HepG2 (cell line): Measurements from ENCODE around the gene ANKRD44. TPM values are rescaled to one million over a fixed set of nuclear protein-coding genes. Genes with fewer than 3 reads are reported as not detected.

Experiments
- ATAD3A ChIP-seq: sonication (generic); formaldehyde crosslinking; IDR thresholded peaks from 2 replicates; pipeline ENCODE4 v1.4.0; 2020; ENCODE audit warnings: missing genetic modification reagents
- ATF6 ChIP-seq: sonication (generic); formaldehyde crosslinking; conservative IDR thresholded peaks from 2 replicates; pipeline ENCODE4 v1.4.0; 2020; ENCODE audit warnings: missing genetic modification reagents
- CBFB ChIP-seq: sonication (generic); formaldehyde crosslinking; IDR thresholded peaks from 2 replicates; pipeline ENCODE4 v1.4.0; 2020; ENCODE audit warnings: missing genetic modification reagents
- CEBPG ChIP-seq: IDR thresholded peaks from 2 replicates; pipeline ENCODE4 v1.6.1; 2016
- GABPA ChIP-seq, 2 experiments: IDR thresholded peaks; 2 replicates each; pipeline ENCODE4 v1.6.1; 2011 to 2016; ENCODE audit warnings: low read depth in 2 of 2, low read length in 1 of 2, missing biosample characterization in 1 of 2, missing genetic modification characterization in 1 of 2
- NR3C1 ChIP-seq: sonication (generic); formaldehyde crosslinking; IDR thresholded peaks from 2 replicates; pipeline ENCODE4 v1.4.0; 2020; ENCODE audit warnings: missing genetic modification reagents
- PRMT3 ChIP-seq: sonication (generic); formaldehyde crosslinking; IDR thresholded peaks from 2 replicates; pipeline ENCODE4 v1.8.1; 2022; ENCODE audit warnings: low read depth, mild to moderate bottlenecking, moderate library complexity, missing genetic modification reagents, borderline replicate concordance
- TBP ChIP-seq: sonication (generic); formaldehyde crosslinking; IDR thresholded peaks from 2 replicates; pipeline ENCODE4 v1.5.0; 2020; ENCODE audit warnings: missing genetic modification reagents
- ZNF234 ChIP-seq: sonication (generic); formaldehyde crosslinking; conservative IDR thresholded peaks from 2 replicates; pipeline ENCODE4 v1.5.1; 2020; ENCODE audit warnings: mild to moderate bottlenecking, missing genetic modification reagents
- ZNF275 ChIP-seq: sonication (generic); formaldehyde crosslinking; IDR thresholded peaks from 2 replicates; pipeline ENCODE4 v1.8.0; 2022; ENCODE audit warnings: missing genetic modification reagents, mild to moderate bottlenecking, inconsistent platforms, borderline replicate concordance
- ZNF280B ChIP-seq: sonication (generic); formaldehyde crosslinking; IDR thresholded peaks from 2 replicates; pipeline ENCODE4 v1.5.0; 2020; ENCODE audit warnings: missing genetic modification reagents, mild to moderate bottlenecking, borderline replicate concordance
- ZNF282 ChIP-seq: fragments of 450-650 bp; IDR thresholded peaks from 2 replicates; pipeline ENCODE4 v1.6.1; 2018; ENCODE audit not compliant: partially characterized antibody
- ZNF572 ChIP-seq: sonication (generic); formaldehyde crosslinking; IDR thresholded peaks from 2 replicates; pipeline ENCODE4 v1.5.1; 2020; ENCODE audit warnings: mild to moderate bottlenecking, missing genetic modification reagents
- ZNF577 ChIP-seq: sonication (generic); formaldehyde crosslinking; IDR thresholded peaks from 2 replicates; pipeline ENCODE4 v1.4.0; 2020; ENCODE audit warnings: mild to moderate bottlenecking, low read depth, missing genetic modification reagents, borderline replicate concordance
- ZNF691 ChIP-seq: sonication (generic); formaldehyde crosslinking; IDR thresholded peaks from 2 replicates; pipeline ENCODE4 v1.4.0; 2020; ENCODE audit warnings: missing genetic modification reagents, low read depth, mild to moderate bottlenecking, borderline replicate concordance
- polyA plus RNA-seq, 8 experiments: library from polyadenylated mRNA; depleted of rRNA in 3 of 8; stranded (reverse) in 7 of 8; unstranded in 1 of 8; fragments of >200 nt; fragmentation: Illumina TruSeq in 4 of 8; extraction: Trizol in 4 of 8; gene quantifications; 2 replicates each; pipeline versions ENCODE4 v1.2.1 to v1.2.3, GENCODE V29; 2011 to 2016; ENCODE audit warnings: low read depth in 4 of 8, missing spikeins in 1 of 8, mixed read lengths in 1 of 8; ENCODE audit not compliant: insufficient read depth in 1 of 8
- total RNA-seq, 5 experiments: library from RNA; depleted of rRNA; stranded (reverse); fragments of >200 nt; fragmentation: Illumina TruSeq; extraction: Trizol; gene quantifications; 2 replicates each; pipeline ENCODE4 v1.2.3, GENCODE V29; 2016; ENCODE audit warnings: low read depth in 1 of 5
- TF ChIP-seq, protein P1 (sequence below): sonication (generic); formaldehyde crosslinking; IDR thresholded peaks from 2 replicates; pipeline ENCODE4 v1.4.0; 2020; ENCODE audit warnings: missing genetic modification reagents
- TF ChIP-seq, protein P2 (sequence below): sonication (generic); formaldehyde crosslinking; IDR thresholded peaks from 2 replicates; pipeline ENCODE4 v1.5.0; 2020; ENCODE audit warnings: mild to moderate bottlenecking, missing genetic modification reagents

ANKRD44 gene
- total and polyA plus RNA-seq, 2 of the 13 experiments (the other 11 are each of a cell fraction or from before 2014, with no cell fraction given) = 0.04 to 0.11 TPM

- TF ChIP-seq ZNF280B (CRISPR knock-in tag) = no peak
- peak; percentile 45 for TF ChIP-seq GABPA (IDR thresholded peaks at IDR 0.05; ENCODE audit: low read depth, low read length)
- peak; percentile 29; the same call in 1 of the 2 replicates for TF ChIP-seq GABPA (CRISPR knock-in tag; IDR thresholded peaks at IDR 0.05; ENCODE audit: low read depth)
- TF ChIP-seq ZNF572 (CRISPR knock-in tag) = no peak
- TF ChIP-seq TBP (CRISPR knock-in tag) = no peak
- no peak for TF ChIP-seq CBFB (CRISPR knock-in tag)
- no peak for TF ChIP-seq CEBPG (CRISPR knock-in tag)
- TF ChIP-seq, protein P1, sequence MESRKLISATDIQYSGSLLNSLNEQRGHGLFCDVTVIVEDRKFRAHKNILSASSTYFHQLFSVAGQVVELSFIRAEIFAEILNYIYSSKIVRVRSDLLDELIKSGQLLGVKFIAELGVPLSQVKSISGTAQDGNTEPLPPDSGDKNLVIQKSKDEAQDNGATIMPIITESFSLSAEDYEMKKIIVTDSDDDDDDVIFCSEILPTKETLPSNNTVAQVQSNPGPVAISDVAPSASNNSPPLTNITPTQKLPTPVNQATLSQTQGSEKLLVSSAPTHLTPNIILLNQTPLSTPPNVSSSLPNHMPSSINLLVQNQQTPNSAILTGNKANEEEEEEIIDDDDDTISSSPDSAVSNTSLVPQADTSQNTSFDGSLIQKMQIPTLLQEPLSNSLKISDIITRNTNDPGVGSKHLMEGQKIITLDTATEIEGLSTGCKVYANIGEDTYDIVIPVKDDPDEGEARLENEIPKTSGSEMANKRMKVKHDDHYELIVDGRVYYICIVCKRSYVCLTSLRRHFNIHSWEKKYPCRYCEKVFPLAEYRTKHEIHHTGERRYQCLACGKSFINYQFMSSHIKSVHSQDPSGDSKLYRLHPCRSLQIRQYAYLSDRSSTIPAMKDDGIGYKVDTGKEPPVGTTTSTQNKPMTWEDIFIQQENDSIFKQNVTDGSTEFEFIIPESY (CRISPR knock-in tag) = no peak
- TF ChIP-seq ZNF577 (CRISPR knock-in tag) = no peak
- no peak for TF ChIP-seq NR3C1 (CRISPR knock-in tag)
- peak; percentile 64; the same call in 1 of the 2 replicates for TF ChIP-seq ZNF691 (CRISPR knock-in tag)
- TF ChIP-seq ZNF275 (CRISPR knock-in tag) = no peak
- TF ChIP-seq ZNF234 (CRISPR knock-in tag) = no peak
- TF ChIP-seq ATF6 (CRISPR knock-in tag) = no peak
- TF ChIP-seq, protein P2, sequence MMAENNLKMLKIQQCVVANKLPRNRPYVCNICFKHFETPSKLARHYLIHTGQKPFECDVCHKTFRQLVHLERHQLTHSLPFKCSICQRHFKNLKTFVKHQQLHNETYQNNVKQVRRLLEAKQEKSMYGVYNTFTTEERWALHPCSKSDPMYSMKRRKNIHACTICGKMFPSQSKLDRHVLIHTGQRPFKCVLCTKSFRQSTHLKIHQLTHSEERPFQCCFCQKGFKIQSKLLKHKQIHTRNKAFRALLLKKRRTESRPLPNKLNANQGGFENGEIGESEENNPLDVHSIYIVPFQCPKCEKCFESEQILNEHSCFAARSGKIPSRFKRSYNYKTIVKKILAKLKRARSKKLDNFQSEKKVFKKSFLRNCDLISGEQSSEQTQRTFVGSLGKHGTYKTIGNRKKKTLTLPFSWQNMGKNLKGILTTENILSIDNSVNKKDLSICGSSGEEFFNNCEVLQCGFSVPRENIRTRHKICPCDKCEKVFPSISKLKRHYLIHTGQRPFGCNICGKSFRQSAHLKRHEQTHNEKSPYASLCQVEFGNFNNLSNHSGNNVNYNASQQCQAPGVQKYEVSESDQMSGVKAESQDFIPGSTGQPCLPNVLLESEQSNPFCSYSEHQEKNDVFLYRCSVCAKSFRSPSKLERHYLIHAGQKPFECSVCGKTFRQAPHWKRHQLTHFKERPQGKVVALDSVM (CRISPR knock-in tag) = no peak
- TF ChIP-seq PRMT3 (CRISPR knock-in tag) = no peak
- TF ChIP-seq ZNF282 = no peak
- no peak for TF ChIP-seq ATAD3A (CRISPR knock-in tag)
Measured at GRCh38 chr2:197310271-197310985, at the start of gene ANKRD44 (continued).
